SU-DHL-6 (cell line): ENCODE measurements around the gene P3H4.

Experiments
- H2AFZ ChIP-seq: fragments of 200-600 bp; sonication (generic); 2 replicates; pipeline ENCODE4 v1.6.1; 2014; ENCODE audit warnings: low read depth, mild to moderate bottlenecking, moderate library complexity, mixed read lengths, antibody characterized with exemption, low read length; ENCODE audit not compliant: severe bottlenecking
- H3F3A ChIP-seq: fragments of 200-600 bp; shearing (Covaris generic); 2 replicates; pipeline ENCODE4 v1.6.0; 2016; ENCODE audit warnings: antibody characterized with exemption, mild to moderate bottlenecking; ENCODE audit not compliant: insufficient read depth
- H3K27ac ChIP-seq: fragments of 200-600 bp; sonication (generic); 2 replicates; pipeline ENCODE4 v1.5.1; 2016; ENCODE audit warnings: low read depth, mild to moderate bottlenecking, low read length, moderate library complexity, mixed read lengths
- H3K27me3 ChIP-seq: fragments of 200-600 bp; sonication (generic), shearing (Covaris generic); 2 replicates; pipeline ENCODE4 v1.6.0; 2014; ENCODE audit warnings: mild to moderate bottlenecking, low read length
- H3K36me3 ChIP-seq: fragments of 200-600 bp; sonication (generic); 2 replicates; pipeline ENCODE4 v1.6.1; 2014; ENCODE audit warnings: mild to moderate bottlenecking, low read length, mixed read lengths
- H3K4me2 ChIP-seq: fragments of 300-600, 200-600 bp; shearing (Covaris generic), sonication (generic); 2 replicates; pipeline ENCODE4 v1.6.0; 2014; ENCODE audit warnings: low read length, low read depth, mild to moderate bottlenecking; ENCODE audit not compliant: poor library complexity, severe bottlenecking
- H3K4me3 ChIP-seq: fragments of 200-600 bp; sonication (generic); 2 replicates; pipeline ENCODE4 v1.5.1; 2014; ENCODE audit warnings: antibody characterized with exemption, low read length, mild to moderate bottlenecking, mixed read lengths; ENCODE audit not compliant: insufficient read depth, poor library complexity, severe bottlenecking
- H3K79me2 ChIP-seq: fragments of 200-600 bp; sonication (generic); 2 replicates; pipeline ENCODE4 v1.6.1; 2014; ENCODE audit warnings: mild to moderate bottlenecking, low read length, moderate library complexity; ENCODE audit not compliant: insufficient read depth
- H3K9ac ChIP-seq: fragments of 200-600 bp; sonication (generic); 2 replicates; pipeline ENCODE4 v1.7.0; 2014; ENCODE audit warnings: mild to moderate bottlenecking, low read length
- H3K9me2 ChIP-seq: fragments of 200-600 bp; sonication (generic); replicated peaks from 2 replicates; pipeline ENCODE4 v1.6.1; 2014; ENCODE audit warnings: low read length; ENCODE audit not compliant: insufficient read depth
- H3K9me3 ChIP-seq: fragments of 200-600 bp; sonication (generic); 2 replicates; pipeline ENCODE4 v1.6.1; 2014; ENCODE audit warnings: low read length, mixed read lengths; ENCODE audit not compliant: insufficient read depth
- H4K20me1 ChIP-seq: fragments of 200-600 bp; sonication (generic); 2 replicates; pipeline ENCODE4 v1.6.1; 2014; ENCODE audit warnings: low read depth, mild to moderate bottlenecking, antibody characterized with exemption, low read length, moderate library complexity, mixed read lengths
- EZH2phosphoT487 ChIP-seq: fragments of 200-600 bp; sonication (generic), shearing (Covaris generic); conservative IDR thresholded peaks from 2 replicates; pipeline ENCODE4 v1.6.1; 2018; ENCODE audit warnings: mild to moderate bottlenecking, antibody characterized with exemption, low read length, moderate library complexity, mixed read lengths
- TF ChIP-seq, protein P1 (sequence below): fragments of 200-600 bp; sonication (generic); IDR thresholded peaks from one replicate; pipeline ENCODE4 v1.5.1; 2017; ENCODE audit warnings: antibody characterized with exemption, mild to moderate bottlenecking, low read length, moderate library complexity; ENCODE audit not compliant: insufficient read depth, poor library complexity, severe bottlenecking

Gene P3H4

DNA sequence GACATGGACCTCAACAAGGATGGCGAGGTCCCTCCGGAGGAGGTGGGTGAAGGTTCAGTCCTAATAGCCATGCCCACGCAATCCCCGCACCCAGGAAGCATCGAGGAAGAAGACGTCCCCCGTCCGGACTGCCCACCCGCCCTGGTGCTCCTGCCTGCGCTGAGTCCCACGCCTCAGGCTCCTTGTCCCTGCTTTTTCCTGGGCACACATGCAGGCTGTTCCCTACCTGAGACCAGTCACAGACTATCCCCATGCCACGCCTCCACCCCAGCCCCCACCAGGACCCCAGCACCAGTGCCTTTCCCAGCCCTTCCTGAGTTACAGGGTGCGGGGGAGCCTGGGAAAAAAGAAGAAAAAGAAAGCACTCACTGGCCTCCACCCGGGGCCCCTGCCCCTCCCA, 10.0 kb upstream of the P3H4 start:
- H3F3A ChIP-seq = no peaks in the 10 kb centered on the region
- no peaks in the 10 kb centered on the region for H3K36me3 ChIP-seq
- no peak overlapping the region for H3K9ac ChIP-seq
- no peak overlapping the region for H3K4me2 ChIP-seq
- no peaks in the 10 kb centered on the region for H3K9me3 ChIP-seq
- TF ChIP-seq, protein P1, sequence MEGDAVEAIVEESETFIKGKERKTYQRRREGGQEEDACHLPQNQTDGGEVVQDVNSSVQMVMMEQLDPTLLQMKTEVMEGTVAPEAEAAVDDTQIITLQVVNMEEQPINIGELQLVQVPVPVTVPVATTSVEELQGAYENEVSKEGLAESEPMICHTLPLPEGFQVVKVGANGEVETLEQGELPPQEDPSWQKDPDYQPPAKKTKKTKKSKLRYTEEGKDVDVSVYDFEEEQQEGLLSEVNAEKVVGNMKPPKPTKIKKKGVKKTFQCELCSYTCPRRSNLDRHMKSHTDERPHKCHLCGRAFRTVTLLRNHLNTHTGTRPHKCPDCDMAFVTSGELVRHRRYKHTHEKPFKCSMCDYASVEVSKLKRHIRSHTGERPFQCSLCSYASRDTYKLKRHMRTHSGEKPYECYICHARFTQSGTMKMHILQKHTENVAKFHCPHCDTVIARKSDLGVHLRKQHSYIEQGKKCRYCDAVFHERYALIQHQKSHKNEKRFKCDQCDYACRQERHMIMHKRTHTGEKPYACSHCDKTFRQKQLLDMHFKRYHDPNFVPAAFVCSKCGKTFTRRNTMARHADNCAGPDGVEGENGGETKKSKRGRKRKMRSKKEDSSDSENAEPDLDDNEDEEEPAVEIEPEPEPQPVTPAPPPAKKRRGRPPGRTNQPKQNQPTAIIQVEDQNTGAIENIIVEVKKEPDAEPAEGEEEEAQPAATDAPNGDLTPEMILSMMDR = no peak
- no peak for TF ChIP-seq EZH2phosphoT487
- no peak overlapping the region for H3K27ac ChIP-seq
- H2AFZ ChIP-seq = no peak overlapping the region
- H3K9me2 ChIP-seq = no peaks in the 10 kb centered on the region
- no peaks in the 10 kb centered on the region for H4K20me1 ChIP-seq
- H3K27me3 ChIP-seq = no peaks in the 10 kb centered on the region
- H3K4me3 ChIP-seq = no peak overlapping the region
- H3K79me2 ChIP-seq = no peaks in the 10 kb centered on the region

DNA sequence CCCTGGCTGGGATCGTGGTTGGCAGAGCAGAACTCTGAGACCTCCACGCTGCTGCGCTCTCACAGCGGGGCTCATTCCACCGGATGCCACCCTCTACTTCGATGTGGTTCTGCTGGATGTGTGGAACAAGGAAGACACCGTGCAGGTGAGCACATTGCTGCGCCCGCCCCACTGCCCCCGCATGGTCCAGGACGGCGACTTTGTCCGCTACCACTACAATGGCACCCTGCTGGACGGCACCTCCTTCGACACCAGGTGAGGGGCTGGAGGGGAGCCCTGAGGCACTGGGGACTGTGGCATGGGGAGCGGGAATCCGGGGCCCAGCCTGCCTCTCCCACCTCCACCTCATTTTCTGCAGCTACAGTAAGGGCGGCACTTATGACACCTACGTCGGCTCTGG, 6.3 kb upstream of the P3H4 start:
- no peak for TF ChIP-seq EZH2phosphoT487
- TF ChIP-seq, protein P1 = no peak
- H3K27ac ChIP-seq = no peak overlapping the region
- no peaks in the 10 kb centered on the region for H3K9me2 ChIP-seq
- H4K20me1 ChIP-seq = no peaks in the 10 kb centered on the region
- H2AFZ ChIP-seq = no peak overlapping the region
- no peaks in the 10 kb centered on the region for H3F3A ChIP-seq
- no peak overlapping the region for H3K4me2 ChIP-seq
- no peaks in the 10 kb centered on the region for H3K36me3 ChIP-seq
- H3K9me3 ChIP-seq = no peaks in the 10 kb centered on the region
- no peaks in the 10 kb centered on the region for H3K79me2 ChIP-seq
- no peak overlapping the region for H3K9ac ChIP-seq
- no peaks in the 10 kb centered on the region for H3K27me3 ChIP-seq
- H3K4me3 ChIP-seq = no peak overlapping the region

DNA sequence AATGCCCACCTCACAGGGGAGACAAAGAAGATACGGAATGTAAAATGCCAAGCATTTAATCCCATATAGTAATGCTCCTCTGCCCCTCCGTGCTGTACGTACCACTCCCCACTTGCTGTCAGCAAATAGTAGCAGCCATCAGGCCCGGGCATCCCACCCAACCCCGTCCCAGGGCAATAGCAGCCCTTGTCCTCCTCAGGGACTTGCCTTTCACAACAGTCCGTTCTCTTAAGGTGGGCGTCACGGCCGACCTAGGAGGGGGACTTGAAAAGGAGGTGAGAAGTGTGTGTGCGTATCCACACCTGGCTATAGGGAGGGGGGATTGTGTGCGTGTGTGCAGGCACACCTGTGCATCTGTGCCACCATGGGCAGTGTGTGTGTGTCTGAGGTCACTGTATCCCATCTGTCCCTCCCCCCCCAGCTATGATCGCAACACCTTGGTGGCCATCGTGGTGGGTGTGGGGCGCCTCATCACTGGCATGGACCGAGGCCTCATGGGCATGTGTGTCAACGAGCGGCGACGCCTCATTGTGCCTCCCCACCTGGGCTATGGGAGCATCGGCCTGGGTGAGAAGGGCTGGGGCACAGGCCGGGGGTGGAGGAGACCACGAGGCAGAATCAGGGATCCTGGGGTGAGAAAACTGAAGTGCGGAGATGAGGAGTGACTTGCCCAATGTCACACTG, 5.0 kb upstream of the P3H4 start:
- Histone ChIP-seq H3K9ac (no peak overlapping the region), H3K4me3 (no peak overlapping the region), H2AFZ (no peak overlapping the region), H3K36me3 (no peaks in the 10 kb centered on the region), H3K4me2 (no peak overlapping the region), H3K27me3 (no peaks in the 10 kb centered on the region), H3F3A (no peaks in the 10 kb centered on the region), H4K20me1 (no peaks in the 10 kb centered on the region), H3K9me3 (no peaks in the 10 kb centered on the region), H3K27ac (no peak overlapping the region), H3K79me2 (no peaks in the 10 kb centered on the region), H3K9me2 (no peaks in the 10 kb centered on the region)
- TF ChIP-seq, protein P1 = no peak
- TF ChIP-seq EZH2phosphoT487 = no peak
